GF-D8 (cell line): ENCODE measurements around the gene FAM135A.
"Not testable (repeated sequence)": the region's sequence is repeated elsewhere in the genome, so short reads cannot be mapped to it uniquely, and the experiment has no call there.

Experiments used
- DNase-seq: peaks from one replicate; lab custom pipeline; 2025; lab: John Stamatoyannopoulos, UW

FAM135A gene

GRCh38 chr6:70459699-70460098 is 46.4 kb downstream of the FAM135A start:
- DNase-seq: not testable (repeated sequence)

GRCh38 chr6:70470016-70470415 is 56.7 kb downstream of the FAM135A start:
- no peak for DNase-seq

- not testable (repeated sequence) for DNase-seq
These were observed 57.2 kb downstream of the FAM135A start for GRCh38 chr6:70470510-70470909.

GRCh38 chr6:70474751-70475150 is 61.4 kb downstream of the FAM135A start:
- DNase-seq: no peak

GRCh38 chr6:70479236-70479635 is 65.9 kb downstream of the FAM135A start:
- DNase-seq: no peak

- not testable (repeated sequence) for DNase-seq
These were observed 73.3 kb downstream of the FAM135A start for GRCh38 chr6:70486638-70487037.

GRCh38 chr6:70489364-70489763 is 76.1 kb downstream of the FAM135A start:
- DNase-seq: no peak

GRCh38 chr6:70494833-70495232 is 81.5 kb downstream of the FAM135A start:
- DNase-seq: no peak

GRCh38 chr6:70495790-70496189 is 82.5 kb downstream of the FAM135A start:
- not testable (repeated sequence) for DNase-seq

GRCh38 chr6:70502484-70502883 is 89.2 kb downstream of the FAM135A start:
- DNase-seq: no peak

GRCh38 chr6:70503813-70504465 is 90.6 kb downstream of the FAM135A start:
- no peak for DNase-seq

- DNase-seq: no peak
These were observed 93.0 kb downstream of the FAM135A start for GRCh38 chr6:70506321-70506720.

- DNase-seq: no peak
These were observed 93.9 kb downstream of the FAM135A start for GRCh38 chr6:70507161-70507560.

GRCh38 chr6:70508953-70509352 is 95.6 kb downstream of the FAM135A start:
- no peak for DNase-seq

- no peak for DNase-seq
These were observed 97.3 kb downstream of the FAM135A start for GRCh38 chr6:70510600-70510999.

- DNase-seq: no peak
These were observed 105.4 kb downstream of the FAM135A start for GRCh38 chr6:70518723-70519122.

GRCh38 chr6:70520575-70520974 is 107.3 kb downstream of the FAM135A start:
- DNase-seq: no peak

- DNase-seq: no peak
These were observed 111.5 kb downstream of the FAM135A start for GRCh38 chr6:70524721-70525286.

GRCh38 chr6:70527071-70527737 is 113.9 kb downstream of the FAM135A start:
- no peak for DNase-seq

GRCh38 chr6:70530023-70530422 is 116.7 kb downstream of the FAM135A start:
- no peak for DNase-seq

GRCh38 chr6:70531133-70531532 is 117.8 kb downstream of the FAM135A start:
- DNase-seq: no peak

GRCh38 chr6:70537266-70537665 is 124.0 kb downstream of the FAM135A start:
- no peak for DNase-seq

- DNase-seq: no peak
These were observed 125.1 kb downstream of the FAM135A start for GRCh38 chr6:70538376-70538775.
